AG04449 (cell line): ENCODE data around the gene U2AF2.

Source experiments
- CTCF ChIA-PET: fragments of 350-600 bp; formaldehyde crosslinking; extraction: SDS; loops from one replicate; lab custom pipeline; 2021; ENCODE audit warnings: antibody characterized with exemption; lab: Yijun Ruan, JAX
- POLR2A ChIA-PET: fragments of 400-600, 350-600 bp; formaldehyde crosslinking; extraction: SDS; loops from one replicate; lab custom pipeline; 2020; ENCODE audit warnings: antibody characterized with exemption, inconsistent platforms; lab: Yijun Ruan, JAX
- DNase-seq: peaks from one replicate; pipeline ENCODE4 v3.0.0-alpha.2; 2010; ENCODE audit warnings: low read depth, low spot score
- H3K4me3 ChIP-seq: 2 replicates; pipeline ENCODE4 v1.5.1; 2011; ENCODE audit warnings: low read depth, mild to moderate bottlenecking, control low read depth, low read length
- CTCF ChIP-seq: IDR thresholded peaks from one replicate; pipeline ENCODE4 v1.5.1; 2011; ENCODE audit warnings: mild to moderate bottlenecking, moderate library complexity, low read length, control low read depth, inconsistent platforms; ENCODE audit not compliant: insufficient read depth; ENCODE audit errors: missing control alignments

U2AF2 gene

GRCh38 chr19:55645512-55645881 is 9.3 kb upstream of the U2AF2 start:
- no peak for DNase-seq
- POLR2A ChIA-PET: no interaction called here
- CTCF ChIA-PET: interaction anchor here (1.4 to 5.7 kb wide), 5 partner anchors 8 to 26 kb away, joined by 4 to 51 read pairs (median 9); partner anchors contain the start of gene U2AF2
- no peak for TF ChIP-seq CTCF
- H3K4me3 ChIP-seq: no peak overlapping the region

- DNase-seq: no peak
- H3K4me3 ChIP-seq: peak overlapping the region; percentile 84
- CTCF ChIA-PET: interaction anchor here (1.1 to 5.7 kb wide), 5 partner anchors 11 to 179 kb away, joined by 3 to 51 read pairs (median 9); no protein-coding TSS in a partner anchor
- POLR2A ChIA-PET: interaction anchor here (0.5 to 1.0 kb wide), 3 partner anchors 9 to 23 kb away, joined by 3 read pairs; partner anchors contain the start of gene ZNF784
- no peak for TF ChIP-seq CTCF
These were observed 7.7 kb upstream of the U2AF2 start for GRCh38 chr19:55646889-55647731.

- DNase-seq: no peak
- no peak for TF ChIP-seq CTCF
- H3K4me3 ChIP-seq: peak within 1 kb of the TSS; percentile 84
- ChIA-PET POLR2A (interaction anchor here (0.6 to 0.7 kb wide), 2 partner anchors 13 to 74 kb away, joined by 3 read pairs; no protein-coding TSS in a partner anchor), CTCF (interaction anchor here (1.1 to 5.7 kb wide), 5 partner anchors 12 to 180 kb away, joined by 3 to 51 read pairs (median 9); no protein-coding TSS in a partner anchor)
These were observed 6.9 kb upstream of the U2AF2 start, which contains the start of gene CCDC106 for GRCh38 chr19:55647732-55648584. TSS of gene CCDC106 (plus strand) at chr19:55648212. CDS start at chr19:55649047, 835 bp downstream.

GRCh38 chr19:55648585-55649267 is 6.1 kb upstream of the U2AF2 start:
- DNase-seq: no peak

More at GRCh38 chr19:55648585-55649267, 6.1 kb upstream of the U2AF2 start:
- no peak for TF ChIP-seq CTCF
- H3K4me3 ChIP-seq: peak overlapping the region; percentile 84
- POLR2A ChIA-PET: interaction anchor here (0.6 kb wide), 1 partner anchor 74 kb away, joined by 3 read pairs; no protein-coding TSS in a partner anchor
- CTCF ChIA-PET: interaction anchor here (0.9 to 5.7 kb wide), 5 partner anchors 11 to 24 kb away, joined by 3 to 51 read pairs (median 5); no protein-coding TSS in a partner anchor
